Measurements from ENCODE around the gene DARS2.

DARS2 gene

GRCh38 chr1:173886746-173887611, 62.5 kb downstream of the DARS2 start:
- CTCF ChIA-PET: no interaction called here
- DNase-seq (ENCODE audit: extremely low spot score): no peak
- POLR2A ChIA-PET: no interaction called here
- TF ChIP-seq CTCF (IDR thresholded peaks at IDR 0.05; ENCODE audit: control extremely low read depth, extremely low read depth, low read depth, missing control alignments): no peak

GRCh38 chr1:173887627-173888026, 63.2 kb downstream of the DARS2 start:
- no peak for DNase-seq (ENCODE audit: extremely low spot score)
- ChIA-PET POLR2A (interaction anchor here (0.5 kb wide), 1 partner anchor 39 kb away, joined by 3 read pairs; no protein-coding TSS in a partner anchor), CTCF (no interaction called here)
- no peak for TF ChIP-seq CTCF (IDR thresholded peaks at IDR 0.05; ENCODE audit: control extremely low read depth, extremely low read depth, low read depth, missing control alignments)

GRCh38 chr1:173888749-173889148, 64.3 kb downstream of the DARS2 start:
- no peak for TF ChIP-seq CTCF (IDR thresholded peaks at IDR 0.05; ENCODE audit: control extremely low read depth, extremely low read depth, low read depth, missing control alignments)
- CTCF ChIA-PET: interaction anchor here (1.2 kb wide), 1 partner anchor 10 kb away, joined by 3 read pairs; no protein-coding TSS in a partner anchor
- POLR2A ChIA-PET: no interaction called here
- no peak for DNase-seq (ENCODE audit: extremely low spot score)

GRCh38 chr1:173889885-173890284, 65.4 kb downstream of the DARS2 start:
- ChIA-PET CTCF (interaction anchor here (0.8 to 1.4 kb wide), 3 partner anchors 9 to 60 kb away, joined by 3 to 4 read pairs (median 3); no protein-coding TSS in a partner anchor), POLR2A (no interaction called here)
- TF ChIP-seq CTCF (IDR thresholded peaks at IDR 0.05; ENCODE audit: control extremely low read depth, extremely low read depth, low read depth, missing control alignments): no peak
- no peak for DNase-seq (ENCODE audit: extremely low spot score)

GRCh38 chr1:173893611-173894010, 69.1 kb downstream of the DARS2 start:
- TF ChIP-seq CTCF (IDR thresholded peaks at IDR 0.05; ENCODE audit: control extremely low read depth, extremely low read depth, low read depth, missing control alignments): no peak
- CTCF ChIA-PET: no interaction called here
- POLR2A ChIA-PET: no interaction called here
- DNase-seq (ENCODE audit: extremely low spot score): no peak

GRCh38 chr1:173894189-173894588, 69.7 kb downstream of the DARS2 start:
- ChIA-PET POLR2A (no interaction called here), CTCF (no interaction called here)
- DNase-seq (ENCODE audit: extremely low spot score): no peak
- TF ChIP-seq CTCF (IDR thresholded peaks at IDR 0.05; ENCODE audit: control extremely low read depth, extremely low read depth, low read depth, missing control alignments): no peak

Data from GM10248 (cell line).